Transverse colon (tissue), 4 donors: ENCODE results near the gene LARP4. TPM values are rescaled to one million over a fixed set of nuclear protein-coding genes. Genes with fewer than 3 reads are reported as not detected.
"Not testable (repeated sequence)": the region's sequence is repeated elsewhere in the genome, so short reads cannot be mapped to it uniquely, and the experiment has no call there.

ENCODE experiments used
- DNase-seq: peaks from one replicate; pipeline ENCODE4 v3.0.0-alpha.2; 2019
- H3K27ac ChIP-seq, 4 donors: fragments of 200-600 bp; sonication (generic); 2 replicates each; pipeline ENCODE4 v1.5.1; 2016 to 2018; ENCODE audit warnings: inconsistent platforms in 4 of 4
- H3K27me3 ChIP-seq: fragments of 200-600 bp; sonication (generic); 2 replicates; pipeline ENCODE4 v1.5.1; 2017; ENCODE audit warnings: inconsistent platforms
- H3K36me3 ChIP-seq, 4 donors: fragments of 200-600 bp; sonication (generic); 2 replicates each; pipeline ENCODE4 v1.5.1; 2017 to 2019; ENCODE audit warnings: inconsistent platforms in 4 of 4
- H3K4me1 ChIP-seq, 4 donors: fragments of 200-600 bp; sonication (generic); 2 replicates each; pipeline ENCODE4 v1.5.1; 2017 to 2020; ENCODE audit warnings: inconsistent platforms in 4 of 4
- H3K4me3 ChIP-seq, 4 donors: fragments of 200-600 bp; sonication (generic); 1 replicate in 1 of 4; 2 replicates in 3 of 4; pipeline versions ENCODE4 v1.5.1 to v1.6.1; 2017 to 2019; ENCODE audit warnings: inconsistent platforms in 4 of 4
- H3K9me3 ChIP-seq, 2 donors: fragments of 200-600 bp; sonication (generic); 2 replicates each; pipeline ENCODE4 v1.5.1; 2017 to 2019; ENCODE audit warnings: inconsistent platforms in 2 of 2
- EP300 ChIP-seq: sonication (generic); formaldehyde crosslinking; IDR thresholded peaks from one replicate; pipeline ENCODE4 v1.6.1; 2017; ENCODE audit warnings: antibody characterized with exemption, low read depth
- POLR2A ChIP-seq: fragments of 450-650 bp; IDR thresholded peaks from one replicate; pipeline ENCODE4 v1.6.1; 2016; ENCODE audit warnings: antibody characterized with exemption, mild to moderate bottlenecking, moderate library complexity
- POLR2AphosphoS5 ChIP-seq, 3 donors: sonication (generic); formaldehyde crosslinking; IDR thresholded peaks; one replicate each; pipeline ENCODE4 v1.6.1; 2016; ENCODE audit warnings: antibody characterized with exemption in 3 of 3
- WGBS, 2 donors: methylation state at CpG; one replicate each; pipeline ENCODE4 v1.1.5; 2018; ENCODE audit warnings: low coverage in 1 of 2; 5-methylcytosine and 5-hydroxymethylcytosine counted together
- in situ Hi-C, 4 donors: fragments of 200-750 bp; cut with MboI; loops; one replicate each; pipeline versions ENCODE4 v1.15.0 to v1.15.1; 2017; ENCODE audit warnings: low sequenced_read_pairs in 3 of 4, low pct_ligation_motif_present in 1 of 4, low pct_unique_long_range_greater_than_20kb in 1 of 4
- intact Hi-C: fragments of 100-400 bp; cut with DNase I; formaldehyde crosslinking; loops from one replicate; pipeline ENCODE4 v1.15.1; 2023; ENCODE audit warnings: low total_unique reads
- total RNA-seq, 4 donors: library from RNA; depleted of rRNA; stranded (reverse); fragments of >200 nt; gene quantifications; one replicate each; pipeline ENCODE4 v1.1.0, GENCODE V29; 2016
- TF ChIP-seq, protein P1 (sequence below), 5 experiments: fragments of 200-600 bp in 3 of 5; fragments of 450-650 bp in 2 of 5; sonication (generic) in 3 of 5; IDR thresholded peaks; 1 replicate in 2 of 5; 2 replicates in 3 of 5; pipeline ENCODE4 v1.5.1; 2016 to 2017; ENCODE audit warnings: antibody characterized with exemption in 5 of 5, inconsistent platforms in 3 of 5, mild to moderate bottlenecking in 2 of 5, moderate library complexity in 1 of 5

The LARP4 gene
- total RNA-seq, 4 donors from 2014 or later: 13.5 to 58.1 (median 39.6) TPM

DNA sequence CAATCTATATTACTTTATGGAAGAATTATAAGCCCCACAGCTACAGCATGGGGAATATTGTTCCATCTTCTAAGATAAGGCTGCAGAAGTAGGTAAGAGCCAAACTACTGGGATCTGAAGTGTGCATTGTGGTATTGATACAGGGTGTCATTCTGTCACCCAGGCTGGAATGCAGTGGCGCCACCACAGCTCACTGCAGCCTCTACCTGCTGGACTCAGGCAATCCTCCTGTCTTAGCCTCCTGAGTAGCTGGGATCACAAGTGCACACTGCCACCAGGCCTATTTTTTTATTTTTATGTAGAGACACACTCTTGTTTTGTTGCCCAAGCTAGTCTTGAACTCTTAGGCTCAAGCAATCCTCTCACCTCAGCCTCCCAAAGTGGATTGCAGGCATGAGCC is 82.8 kb downstream of the LARP4 start:
- Histone ChIP-seq H3K4me1 (no peaks in the 10 kb centered on the region), H3K27me3 (no peaks in the 10 kb centered on the region), H3K36me3 (no peaks in the 10 kb centered on the region), H3K4me3 (no peak overlapping the region), H3K27ac (no peak overlapping the region), H3K9me3 (no peaks in the 10 kb centered on the region)
- 95 to 100% methylated on average over 1 of the region's 1 CpG for WGBS, 2 donors
- intact Hi-C loops (no loop called here), in situ Hi-C loops (no loop called here)
- TF ChIP-seq EP300 (no peak), POLR2A (no peak), POLR2AphosphoS5 (IDR thresholded peaks at IDR 0.05) (no peak)
- TF ChIP-seq, protein P1, sequence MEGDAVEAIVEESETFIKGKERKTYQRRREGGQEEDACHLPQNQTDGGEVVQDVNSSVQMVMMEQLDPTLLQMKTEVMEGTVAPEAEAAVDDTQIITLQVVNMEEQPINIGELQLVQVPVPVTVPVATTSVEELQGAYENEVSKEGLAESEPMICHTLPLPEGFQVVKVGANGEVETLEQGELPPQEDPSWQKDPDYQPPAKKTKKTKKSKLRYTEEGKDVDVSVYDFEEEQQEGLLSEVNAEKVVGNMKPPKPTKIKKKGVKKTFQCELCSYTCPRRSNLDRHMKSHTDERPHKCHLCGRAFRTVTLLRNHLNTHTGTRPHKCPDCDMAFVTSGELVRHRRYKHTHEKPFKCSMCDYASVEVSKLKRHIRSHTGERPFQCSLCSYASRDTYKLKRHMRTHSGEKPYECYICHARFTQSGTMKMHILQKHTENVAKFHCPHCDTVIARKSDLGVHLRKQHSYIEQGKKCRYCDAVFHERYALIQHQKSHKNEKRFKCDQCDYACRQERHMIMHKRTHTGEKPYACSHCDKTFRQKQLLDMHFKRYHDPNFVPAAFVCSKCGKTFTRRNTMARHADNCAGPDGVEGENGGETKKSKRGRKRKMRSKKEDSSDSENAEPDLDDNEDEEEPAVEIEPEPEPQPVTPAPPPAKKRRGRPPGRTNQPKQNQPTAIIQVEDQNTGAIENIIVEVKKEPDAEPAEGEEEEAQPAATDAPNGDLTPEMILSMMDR (IDR thresholded peaks at IDR 0.05): no peak
- DNase-seq: no peak

GRCh38 chr12:50488801-50489200 is 88.1 kb downstream of the LARP4 start:
- H3K27ac ChIP-seq: no peak overlapping the region
- no peaks in the 10 kb centered on the region for H3K4me1 ChIP-seq
- intact Hi-C loops (no loop called here), in situ Hi-C loops (no loop called here)
- no peak overlapping the region for H3K4me3 ChIP-seq
- no peak for DNase-seq
- H3K27me3 ChIP-seq: no peaks in the 10 kb centered on the region
- TF ChIP-seq EP300 (no peak), POLR2AphosphoS5 (IDR thresholded peaks at IDR 0.05) (no peak), POLR2A (no peak)
- TF ChIP-seq, protein P1 (IDR thresholded peaks at IDR 0.05): no peak
- peaks cover 4 to 10% of the 10 kb centered on the region in 2 donors for H3K9me3 ChIP-seq
- WGBS, 2 donors: 88 to 91% methylated on average over 5 of the region's 5 CpGs
- no peaks in the 10 kb centered on the region for H3K36me3 ChIP-seq

- peaks cover 18 to 31% of the 10 kb centered on the region in 2 donors for H3K9me3 ChIP-seq
- H3K4me1 ChIP-seq, H3K4me3 ChIP-seq, DNase-seq, in situ Hi-C loops, intact Hi-C loops, H3K36me3 ChIP-seq, H3K27me3 ChIP-seq, H3K27ac ChIP-seq: not testable (repeated sequence)
- 87 to 96% methylated on average over 6 to 11 of the region's 11 CpGs for WGBS, 2 donors
These were observed 97.4 kb downstream of the LARP4 start for GRCh38 chr12:50498119-50498518.

DNA sequence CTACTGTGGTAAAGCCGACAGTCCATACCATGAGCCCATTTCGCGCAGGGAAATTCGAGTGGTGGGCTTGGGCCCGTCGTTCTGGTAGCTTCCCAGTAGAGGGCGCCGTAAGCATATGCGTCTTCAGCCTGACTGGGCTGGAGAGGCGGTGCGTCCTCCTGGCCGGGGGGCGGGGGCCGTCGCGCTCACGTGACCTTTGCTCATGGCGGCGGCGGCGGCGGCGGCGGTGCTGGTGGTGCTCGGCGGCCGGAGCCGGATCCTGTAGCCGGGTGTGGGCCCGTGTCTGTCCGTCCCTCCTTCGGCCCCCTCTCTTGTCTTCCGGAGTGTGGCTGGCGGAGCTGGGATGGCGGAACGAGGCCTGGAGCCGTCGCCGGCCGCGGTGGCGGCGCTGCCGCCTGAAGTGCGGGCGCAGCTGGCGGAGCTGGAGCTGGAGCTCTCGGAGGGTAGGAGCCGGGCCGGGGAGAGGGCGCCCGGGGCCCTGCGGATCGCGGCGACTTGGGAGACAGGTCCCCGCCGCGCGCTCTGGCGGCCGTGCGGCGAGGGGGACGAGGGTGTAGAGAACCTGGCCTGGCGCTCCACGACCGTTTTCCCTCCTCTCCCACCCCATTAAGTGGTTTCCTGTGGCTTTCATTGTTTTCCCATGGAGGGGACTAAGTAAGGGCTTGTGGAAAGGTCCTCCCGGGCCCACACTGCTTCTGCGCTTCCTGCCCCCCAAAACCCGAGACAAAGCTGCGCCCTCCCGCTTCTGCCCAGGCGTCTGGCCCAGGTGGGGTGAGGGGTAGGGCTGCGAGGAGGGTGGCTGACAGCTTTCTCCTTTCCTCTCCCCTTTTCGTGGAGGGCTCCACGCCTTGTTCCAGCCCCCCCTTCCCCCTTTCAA is 104.4 kb downstream of the LARP4 start, which contains the start of gene DIP2B:
DIP2B (plus strand) TSS at position 188 of the 877 bp plus-strand sequence; CDS start at position 344, 156 bp downstream.
- DNase-seq: peak; percentile 96
- WGBS, 2 donors: 2% methylated on average over 35 of the region's 77 CpGs; no CpG with 5 or more reads in 1 of the 2 donors
- Histone ChIP-seq H3K27me3 (no peaks in the 10 kb centered on the region), H3K36me3 (no peaks in the 10 kb centered on the region), H3K9me3 (no peaks in the 10 kb centered on the region), H3K4me1 (peaks cover 26 to 49% (median 38%) of the 10 kb centered on the region in 4 donors), H3K4me3 (peak within 1 kb of the TSS; percentile 68 to 80 (median 76)), H3K27ac (peak within 1 kb of the TSS; percentile 92 to 99 (median 93))
- TF ChIP-seq POLR2AphosphoS5 (IDR thresholded peaks at IDR 0.05): peak; percentile 71 to 78 (median 72)
- TF ChIP-seq POLR2A: peak; percentile 72
- no peak for TF ChIP-seq EP300
- TF ChIP-seq, protein P1 (IDR thresholded peaks at IDR 0.05): peak; percentile 78 to 99 (median 94)
- intact Hi-C loops (loop anchor here (5.0 kb wide), 1 partner anchor 132 kb away; no protein-coding TSS in a partner anchor), in situ Hi-C loops (loop anchor here (5.0 to 10.0 kb wide), 2 partner anchors 130 to 132 kb away; no protein-coding TSS in a partner anchor)
